B cell (primary cell): ENCODE results near the gene PEAK1. TPM values are rescaled to one million over a fixed set of nuclear protein-coding genes. Genes with fewer than 3 reads are reported as not detected.

Experiments
- ATAC-seq: fragments of 200-7000 bp; cut with Tn5 transposase; one replicate; pipeline ENCODE4 v1.10.0; 2021; ENCODE audit warnings: low read depth, mild to moderate bottlenecking, moderate number of reproducible peaks, moderate library complexity
- CTCF ChIA-PET: fragments of 350-600 bp; sonication (Branson Sonifier 250); formaldehyde crosslinking; loops from one replicate; lab custom pipeline; 2021; ENCODE audit warnings: antibody characterized with exemption, inconsistent platforms; lab: Charles Lee
- POLR2A ChIA-PET: fragments of 350-600 bp; sonication (Branson Sonifier 250); formaldehyde crosslinking; loops from one replicate; lab custom pipeline; 2021; ENCODE audit warnings: antibody characterized with exemption; lab: Charles Lee
- DNase-seq: peaks from one replicate; pipeline ENCODE4 v3.0.0; 2013
- H2AFZ ChIP-seq: 2 replicates; pipeline ENCODE4 v1.6.1; 2012; ENCODE audit warnings: mild to moderate bottlenecking, low read depth, low read length; ENCODE audit not compliant: insufficient read depth, poor library complexity, severe bottlenecking
- H3K27ac ChIP-seq, 2 donors: 1 replicate in 1 of 2; 2 replicates in 1 of 2; pipeline ENCODE4 v1.5.1; 2012 to 2013; ENCODE audit warnings: low read length in 2 of 2, mild to moderate bottlenecking in 2 of 2, moderate library complexity in 1 of 2
- H3K27me3 ChIP-seq, 4 experiments: fragments of 200-600 bp in 1 of 4; sonication (generic) in 1 of 4; replicated peaks in 1 of 4; 1 replicate in 2 of 4; 2 replicates in 2 of 4; pipeline versions ENCODE4 v1.6.1 to v1.7.0; 2013 to 2016; ENCODE audit warnings: low read length in 3 of 4, mild to moderate bottlenecking in 2 of 4, mixed read lengths in 1 of 4, moderate library complexity in 1 of 4; ENCODE audit not compliant: insufficient read depth in 4 of 4, control insufficient read depth in 3 of 4; ENCODE audit errors: control extremely low read depth in 1 of 4
- H3K36me3 ChIP-seq, 2 experiments: replicated peaks in 1 of 2; 1 replicate in 1 of 2; 2 replicates in 1 of 2; pipeline versions ENCODE4 v1.6.1 to v1.7.1; 2013; ENCODE audit warnings: low read length in 1 of 2; ENCODE audit not compliant: insufficient read depth in 2 of 2, control insufficient read depth in 1 of 2; ENCODE audit errors: control extremely low read depth in 1 of 2, extremely low read depth in 1 of 2
- H3K4me1 ChIP-seq, 2 donors: fragments of 200-600 bp in 1 of 2; sonication (generic) in 1 of 2; 1 replicate in 1 of 2; 2 replicates in 1 of 2; pipeline versions ENCODE4 v1.5.1 to v1.6.1; 2013 to 2017; ENCODE audit warnings: low read length in 2 of 2; ENCODE audit not compliant: control insufficient read depth in 2 of 2, insufficient read depth in 2 of 2
- H3K4me2 ChIP-seq: replicated peaks from 2 replicates; pipeline ENCODE3; 2012; ENCODE audit warnings: mild to moderate bottlenecking, low read depth, low read length; ENCODE audit not compliant: poor library complexity, severe bottlenecking
- H3K4me3 ChIP-seq, 5 experiments: fragments of 200-600 bp in 1 of 5; sonication (generic) in 1 of 5; 1 replicate in 3 of 5; 2 replicates in 2 of 5; pipeline versions ENCODE4 v1.5.1 to v1.7.0; 2011 to 2016; ENCODE audit warnings: low read length in 4 of 5, mild to moderate bottlenecking in 4 of 5, low read depth in 2 of 5, control low read depth in 1 of 5, moderate library complexity in 1 of 5; ENCODE audit not compliant: insufficient read depth in 1 of 5; ENCODE audit errors: control extremely low read depth in 1 of 5, extremely low read depth in 1 of 5
- H3K79me2 ChIP-seq: fragments of 200-600 bp; sonication (generic); one replicate; pipeline ENCODE4 v1.6.0; 2016; ENCODE audit warnings: low read length; ENCODE audit not compliant: control insufficient read depth, insufficient read depth
- H3K9ac ChIP-seq: fragments of 200-600 bp; sonication (generic); 2 replicates; pipeline ENCODE4 v1.6.1; 2017; ENCODE audit warnings: mild to moderate bottlenecking, low read length, moderate library complexity
- H3K9me3 ChIP-seq, 3 donors: one replicate each; pipeline versions ENCODE4 v1.6.1 to v1.7.1; 2013; ENCODE audit warnings: low read length in 2 of 3; ENCODE audit not compliant: control insufficient read depth in 2 of 3, insufficient read depth in 1 of 3; ENCODE audit errors: control extremely low read depth in 1 of 3
- H4K20me1 ChIP-seq: 2 replicates; pipeline ENCODE4 v1.6.0; 2012; ENCODE audit warnings: mild to moderate bottlenecking, low read length; ENCODE audit not compliant: insufficient read depth, control insufficient read depth, poor library complexity, severe bottlenecking
- H3K27ac Mint-ChIP-seq: one replicate; pipeline ENCODE4 v1.8.0; 2021; ENCODE audit warnings: mixed read lengths
- H3K27me3 Mint-ChIP-seq: one replicate; pipeline ENCODE4 v1.8.0; 2021; ENCODE audit warnings: mixed read lengths
- H3K4me1 Mint-ChIP-seq: one replicate; pipeline ENCODE4 v1.8.0; 2021; ENCODE audit warnings: mixed read lengths
- H3K4me3 Mint-ChIP-seq: one replicate; pipeline ENCODE4 v1.8.0; 2021; ENCODE audit warnings: mixed read lengths
- H3K9me3 Mint-ChIP-seq: one replicate; pipeline ENCODE4 v1.8.0; 2022; ENCODE audit warnings: mixed read lengths; ENCODE audit not compliant: insufficient read depth
- CTCF ChIP-seq: fragments of 200-600 bp; IDR thresholded peaks from one replicate; pipeline ENCODE4 v1.8.0; 2022; ENCODE audit warnings: antibody characterized with exemption, mild to moderate bottlenecking
- EZH2 ChIP-seq: IDR thresholded peaks from 2 replicates; pipeline ENCODE4 v1.6.1; 2012; ENCODE audit warnings: borderline replicate concordance, low read depth, mild to moderate bottlenecking, moderate library complexity, low read length; ENCODE audit not compliant: insufficient read depth, poor library complexity, severe bottlenecking
- WGBS: methylation state at CpG from one replicate; pipeline ENCODE4 v1.1.5; 2013; ENCODE audit warnings: missing lambda C conversion rate; ENCODE audit not compliant: insufficient coverage; 5-methylcytosine and 5-hydroxymethylcytosine counted together
- intact Hi-C: fragments of 100-400 bp; cut with micrococcal nuclease; formaldehyde crosslinking; loops from one replicate; pipeline ENCODE4 v1.10.0; 2022
- polyA plus RNA-seq: library from polyadenylated mRNA; depleted of rRNA; stranded (reverse); fragments of >200 nt; gene quantifications from 2 replicates; pipeline ENCODE4 v1.2.3, GENCODE V29; 2012
- total RNA-seq, 2 donors: library from RNA; stranded (reverse); fragments of 120-200 nt in 1 of 2; gene quantifications; 1 replicate in 1 of 2; 2 replicates in 1 of 2; pipeline versions ENCODE4 v1.2.3 to v1.2.4, GENCODE V29; 2013 to 2022

Gene PEAK1
- total and polyA plus RNA-seq, 2 donors (not counting 1 experiment from before 2014, with no cell fraction given): 13.4 to 38.0 TPM

GRCh38 chr15:77075528-77075927 is 344.4 kb downstream of the PEAK1 start:
- Histone ChIP-seq H2AFZ (no peak overlapping the region), H4K20me1 (no peaks in the 10 kb centered on the region), H3K36me3 (no peaks in the 10 kb centered on the region), H3K4me2 (no peak overlapping the region), H3K27me3 (no peaks in the 10 kb centered on the region), H3K9ac (no peak overlapping the region), H3K27ac (no peak overlapping the region), H3K4me3 (no peak overlapping the region), H3K9me3 (peaks cover 0 to 10% (median 0%) of the 10 kb centered on the region in 3 donors), H3K4me1 (peaks cover 7 to 8% of the 10 kb centered on the region in 2 donors), H3K79me2 (peaks cover 17% of the 10 kb centered on the region)
- no peak for ATAC-seq
- DNase-seq: no peak
- WGBS: 87% methylated on average over 5 of the region's 9 CpGs
- Mint-ChIP-seq H3K4me3 (no peak overlapping the region), H3K27me3 (no peaks in the 10 kb centered on the region), H3K4me1 (peaks cover 20% of the 10 kb centered on the region), H3K9me3 (no peaks in the 10 kb centered on the region), H3K27ac (no peak overlapping the region)
- TF ChIP-seq EZH2 (no peak), CTCF (no peak)
- CTCF ChIA-PET: no interaction called here
- POLR2A ChIA-PET: no interaction called here
- intact Hi-C loops: no loop called here

GRCh38 chr15:77074350-77074749 is 345.6 kb downstream of the PEAK1 start:
- H3K4me1 Mint-ChIP-seq: peaks cover 29% of the 10 kb centered on the region
- H3K9me3 Mint-ChIP-seq: no peaks in the 10 kb centered on the region
- peaks cover 29% of the 10 kb centered on the region for H3K79me2 ChIP-seq
- no peak overlapping the region for H3K27ac Mint-ChIP-seq
- H3K4me3 Mint-ChIP-seq: no peak overlapping the region
- no peak overlapping the region for H3K9ac ChIP-seq
- no peaks in the 10 kb centered on the region for H4K20me1 ChIP-seq
- WGBS: 90% methylated on average over 1 of the region's 2 CpGs
- no peak overlapping the region for H3K4me2 ChIP-seq
- peaks cover 0 to 10% (median 0%) of the 10 kb centered on the region in 3 donors for H3K9me3 ChIP-seq
- no peak overlapping the region for H2AFZ ChIP-seq
- no peak overlapping the region for H3K4me3 ChIP-seq
- no peak for TF ChIP-seq EZH2
- TF ChIP-seq CTCF: no peak
- intact Hi-C loops: loop anchor here (5.0 kb wide), 1 partner anchor 77 kb away; the partner anchor contains the start of gene PSTPIP1
- CTCF ChIA-PET: no interaction called here
- peaks cover 13 to 15% of the 10 kb centered on the region in 2 donors for H3K4me1 ChIP-seq
- H3K27me3 ChIP-seq: no peaks in the 10 kb centered on the region
- no peak overlapping the region for H3K27ac ChIP-seq
- no peaks in the 10 kb centered on the region for H3K27me3 Mint-ChIP-seq
- POLR2A ChIA-PET: no interaction called here
- DNase-seq: no peak
- H3K36me3 ChIP-seq: no peaks in the 10 kb centered on the region
- no peak for ATAC-seq
